NCI-H1930 (cell line): ENCODE results near the gene KLK11.

Experiments
- DNase-seq, 2 experiments: peaks; one replicate each; lab custom pipeline; 2025; lab: John Stamatoyannopoulos, UW

The KLK11 gene

GRCh38 chr19:51027873-51028272 is 1.5 kb upstream of the KLK11 start:
- no peak for DNase-seq

GRCh38 chr19:51027126-51027806 is 850 bp upstream of the KLK11 start:
- no peak for DNase-seq

DNA sequence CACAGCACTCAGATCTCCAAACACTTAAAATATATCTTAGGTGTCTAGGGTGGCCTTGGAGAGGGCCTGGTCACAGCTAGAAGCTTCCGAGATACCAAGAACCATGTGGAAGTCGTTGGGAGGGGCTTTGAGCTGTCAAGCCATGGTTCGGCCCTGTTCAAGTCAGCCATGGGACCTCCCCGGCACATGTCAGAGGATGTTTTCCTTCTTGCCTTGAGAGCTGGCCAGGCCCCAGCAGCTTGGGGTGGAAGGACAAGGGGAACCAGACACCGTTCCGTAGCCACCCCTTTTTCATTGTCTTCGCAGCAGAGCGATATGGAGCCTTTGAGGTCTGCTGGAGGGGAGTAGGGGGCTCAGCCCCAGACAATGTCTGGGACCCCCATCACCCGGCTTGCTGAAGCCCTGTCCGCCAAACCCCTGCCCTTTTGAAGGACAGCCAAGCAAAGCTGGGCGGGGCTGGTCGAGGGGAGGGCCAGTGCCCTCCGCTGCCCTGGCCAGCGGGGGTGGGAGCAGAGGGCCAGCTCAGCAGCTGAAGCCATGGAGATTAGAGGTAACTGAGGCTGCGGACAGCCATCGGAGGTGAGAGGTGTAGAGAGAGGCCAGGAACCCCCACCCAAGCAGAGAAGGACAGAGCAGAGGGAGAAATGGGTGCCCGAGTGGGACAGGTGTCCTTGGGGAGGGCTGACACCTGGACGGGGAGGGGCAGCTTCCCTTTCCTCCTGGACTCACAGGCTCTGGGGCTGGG is 435 bp downstream of the KLK11 start:
- no peak for DNase-seq

DNA sequence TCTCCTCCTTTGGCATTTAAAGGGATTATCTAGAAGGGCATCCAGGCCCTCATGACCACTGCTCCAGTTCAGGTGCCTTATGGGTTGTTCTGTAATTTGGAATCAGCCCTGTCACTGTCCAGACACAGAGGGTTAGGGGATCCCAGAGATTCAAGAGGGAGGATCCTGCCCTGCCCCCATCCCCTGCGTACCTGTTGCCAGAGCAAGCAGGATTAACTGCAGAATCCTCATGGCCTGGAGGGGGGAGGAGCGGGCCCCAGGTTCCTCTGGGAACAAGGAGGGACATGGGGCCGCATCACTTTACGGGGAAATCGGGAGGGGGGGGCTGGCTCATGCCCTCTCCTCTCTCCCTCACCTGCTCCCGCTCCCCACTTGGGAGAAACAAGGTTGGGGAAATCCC is 1.0 kb downstream of the KLK11 start:
- DNase-seq, result no peak

DNA sequence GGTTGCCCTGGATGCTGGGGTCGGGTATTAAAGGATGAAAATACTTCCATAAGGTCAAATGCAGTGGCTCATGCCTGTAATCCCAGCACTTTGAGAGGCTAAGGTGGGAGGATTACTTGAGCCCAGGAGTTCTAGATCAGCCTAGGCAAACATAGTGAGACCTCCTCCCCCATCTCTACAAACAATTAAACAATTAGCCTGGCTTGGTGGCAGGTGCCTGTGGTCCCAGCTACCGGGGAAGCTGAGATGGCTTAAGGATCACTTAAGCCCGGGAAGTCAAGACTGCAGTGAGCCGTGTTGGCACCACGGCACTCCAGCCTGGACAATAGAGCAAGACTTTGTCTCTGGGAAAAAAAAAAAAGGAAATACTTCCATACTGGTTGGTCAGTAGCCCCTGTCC is 1.5 kb downstream of the KLK11 start:
- DNase-seq, result no peak

DNA sequence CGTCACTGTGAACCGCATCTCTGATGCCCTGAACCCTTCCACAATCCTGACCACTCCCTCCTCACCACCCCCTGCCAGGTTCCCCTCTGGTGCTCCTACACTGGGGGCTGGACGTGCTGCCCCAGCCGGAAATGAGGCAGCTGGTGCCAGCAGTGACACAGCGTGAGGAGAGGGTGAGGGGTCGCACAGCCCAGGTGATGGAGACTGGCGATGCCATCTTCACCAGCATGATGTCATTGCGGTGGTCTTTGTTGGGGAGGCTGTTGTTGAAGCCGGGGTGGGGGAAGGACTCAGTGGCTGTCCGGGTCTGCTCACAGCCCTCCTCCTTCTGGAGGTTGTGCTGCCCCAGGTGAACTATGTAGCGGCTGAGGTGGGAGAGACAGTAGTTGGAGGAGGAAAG is 2.5 kb downstream of the KLK11 start:
- DNase-seq, result no peak

DNA sequence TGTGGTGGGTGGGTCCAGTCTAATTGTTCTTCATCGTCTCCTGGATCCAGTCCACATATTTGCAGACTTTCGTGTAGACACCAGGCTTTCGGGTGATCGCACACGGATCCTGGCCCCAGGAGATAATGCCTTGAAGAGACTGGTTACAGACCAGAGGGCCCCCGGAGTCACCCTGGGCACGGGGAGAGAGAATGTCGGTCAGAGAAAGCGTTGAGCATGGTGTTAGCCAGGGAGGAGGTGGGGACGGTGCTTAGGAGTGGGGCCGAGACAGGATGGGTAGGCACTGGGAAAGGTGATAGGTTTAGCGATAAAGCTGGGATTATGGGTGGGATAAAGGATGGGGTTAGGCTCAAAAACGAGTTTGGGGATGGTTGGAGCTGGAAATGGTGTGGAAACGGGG is 3.9 kb downstream of the KLK11 start:
- no peak for DNase-seq

GRCh38 chr19:51020988-51021651 is 5.3 kb downstream of the KLK11 start:
- peak; percentile 12 to 60 for DNase-seq

DNA sequence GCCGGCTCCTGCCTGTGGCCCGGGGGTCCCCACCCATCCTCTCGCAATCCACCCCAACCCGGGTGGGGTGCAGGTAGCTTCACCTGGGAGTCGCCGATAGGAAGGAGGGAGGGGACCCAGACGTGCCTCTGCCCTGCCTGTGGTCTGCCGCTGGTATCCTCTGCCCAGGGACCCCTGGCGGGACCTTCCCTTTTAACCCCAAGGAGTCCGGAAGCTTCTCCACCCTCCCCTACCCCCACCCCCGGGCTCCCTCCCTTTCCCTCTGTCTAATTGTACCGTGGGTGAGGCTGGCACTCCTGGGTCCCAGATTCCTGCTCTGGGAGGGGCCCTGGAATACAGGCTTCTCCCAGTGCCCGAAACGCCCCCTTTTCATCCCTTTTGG is 6.9 kb downstream of the KLK11 start, which contains the start of gene KLK10:
Gene KLK10, minus strand, starts transcription at position 166 of the 382 bp plus-strand sequence. CDS start 579 bp downstream, outside the sequence.
- no peak for DNase-seq

- peak in 1 of 2 experiments; percentile 27 for DNase-seq
Observed at GRCh38 chr19:51018745-51019543, 7.5 kb downstream of the KLK11 start.

DNA sequence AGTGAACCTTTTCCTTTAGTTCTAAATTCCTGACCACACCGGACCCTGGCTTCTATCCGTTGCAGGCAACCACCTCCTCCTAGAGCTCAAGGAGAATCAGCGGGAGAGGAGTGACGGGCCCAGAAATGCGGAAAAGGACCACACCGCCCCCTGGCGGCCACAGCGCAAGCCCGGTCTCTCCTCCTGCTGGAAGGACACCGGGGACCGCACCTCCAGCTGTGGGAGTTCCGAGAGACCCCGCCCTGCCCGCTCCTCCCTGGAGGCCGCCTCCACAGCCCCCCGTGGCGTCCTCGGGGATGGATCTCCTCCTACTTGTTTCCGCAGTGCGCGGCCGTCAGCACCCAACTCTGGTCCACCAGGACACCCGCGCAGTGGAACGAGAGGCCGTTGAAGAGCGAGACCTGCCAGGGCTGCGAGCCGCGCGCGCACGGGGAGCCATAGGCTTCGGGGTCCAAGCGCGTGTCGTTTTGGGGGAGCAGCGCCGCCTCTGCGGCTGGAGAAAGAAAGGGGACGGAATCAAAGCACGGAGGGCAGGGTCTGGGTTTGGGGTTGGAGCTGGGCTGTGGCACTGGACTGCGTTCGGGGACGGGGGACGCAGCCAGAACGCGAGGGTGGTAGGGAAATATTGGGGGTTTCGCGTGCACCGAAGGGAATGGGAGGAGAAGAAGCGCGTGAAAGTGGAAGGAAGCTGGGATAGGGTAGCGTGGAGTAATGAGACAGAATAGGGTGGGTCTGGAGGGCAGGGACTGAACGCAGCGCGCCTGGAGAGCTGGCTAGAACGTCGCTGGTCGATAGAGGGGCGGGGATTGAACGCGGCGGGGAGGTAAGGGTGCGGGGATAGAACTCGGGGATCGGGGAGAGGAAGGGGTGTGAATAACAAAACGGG is 9.4 kb downstream of the KLK11 start:
- DNase-seq, result peak; percentile 58 to 61

DNA sequence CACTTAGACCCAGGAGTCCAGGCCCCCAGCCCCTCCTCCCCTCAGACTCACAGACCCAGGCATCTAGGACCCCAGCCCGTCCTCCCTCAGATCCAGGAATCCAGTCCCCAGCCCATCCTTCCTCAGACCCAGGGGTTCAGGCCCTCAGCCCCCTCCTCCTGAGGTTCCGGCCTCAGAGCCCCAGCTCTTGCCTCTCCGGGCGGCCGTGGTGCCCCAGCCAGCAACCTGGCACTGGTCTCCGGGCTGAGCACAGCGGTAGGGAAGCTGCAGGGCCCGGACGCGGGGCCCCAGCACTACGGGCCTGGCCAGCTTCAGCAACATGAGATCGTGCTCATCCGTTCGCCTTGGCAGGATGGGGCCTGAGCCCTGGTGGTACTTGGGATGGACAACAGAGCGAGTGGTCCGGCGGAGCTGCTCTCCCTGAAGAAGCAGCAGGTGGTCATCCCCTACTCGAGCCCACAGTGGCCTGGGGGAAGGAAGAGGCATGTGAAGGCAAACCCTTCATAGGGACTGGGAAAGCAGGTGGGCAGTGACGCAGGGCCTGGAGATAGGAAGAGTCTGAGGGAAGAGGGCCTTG is 10.6 kb downstream of the KLK11 start:
- no peak for DNase-seq

DNA sequence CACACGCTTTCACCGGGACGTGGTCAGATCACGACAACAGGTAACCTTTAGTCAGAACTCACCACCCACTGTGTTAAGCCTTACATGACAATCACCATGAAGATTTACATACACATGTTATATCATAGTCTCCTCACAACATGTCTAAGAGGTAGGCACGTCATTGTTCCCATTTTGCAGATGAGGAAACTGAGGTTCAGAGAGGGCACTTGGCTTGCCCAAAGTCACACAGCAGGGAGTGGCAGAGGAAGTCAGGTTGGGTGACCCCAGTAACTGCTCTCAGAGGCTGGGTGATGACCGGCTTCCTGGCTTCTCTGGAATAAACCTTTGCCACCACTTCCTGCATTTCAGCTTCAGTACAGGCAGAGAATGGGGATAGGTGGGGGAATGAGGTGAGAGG is 12.2 kb downstream of the KLK11 start:
- DNase-seq, result no peak

GRCh38 chr19:51012661-51013190 is 13.7 kb downstream of the KLK11 start:
- no peak for DNase-seq

GRCh38 chr19:51010066-51010795 is 16.2 kb downstream of the KLK11 start:
- no peak for DNase-seq

- DNase-seq, result no peak
Observed at GRCh38 chr19:51009061-51009891, 17.1 kb downstream of the KLK11 start.

DNA sequence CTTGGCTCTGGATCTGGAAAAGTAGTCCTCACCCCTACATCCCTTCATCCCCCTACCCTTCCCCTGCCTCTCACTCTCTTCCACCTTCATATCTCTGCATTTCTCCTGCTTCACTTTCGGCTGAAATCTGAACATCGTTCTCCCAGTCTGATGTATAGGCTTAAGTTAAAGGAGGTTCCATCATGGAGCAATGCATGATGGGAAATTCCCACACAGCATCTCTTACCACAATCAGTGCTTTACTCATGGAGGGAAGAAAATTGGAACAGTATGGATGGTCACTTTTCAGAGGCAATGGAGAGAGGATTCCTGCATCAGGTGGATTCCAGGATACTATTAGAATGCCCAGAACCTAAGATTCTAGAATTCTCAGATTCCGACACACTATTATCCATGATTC is 18.9 kb downstream of the KLK11 start:
- DNase-seq, result no peak

DNA sequence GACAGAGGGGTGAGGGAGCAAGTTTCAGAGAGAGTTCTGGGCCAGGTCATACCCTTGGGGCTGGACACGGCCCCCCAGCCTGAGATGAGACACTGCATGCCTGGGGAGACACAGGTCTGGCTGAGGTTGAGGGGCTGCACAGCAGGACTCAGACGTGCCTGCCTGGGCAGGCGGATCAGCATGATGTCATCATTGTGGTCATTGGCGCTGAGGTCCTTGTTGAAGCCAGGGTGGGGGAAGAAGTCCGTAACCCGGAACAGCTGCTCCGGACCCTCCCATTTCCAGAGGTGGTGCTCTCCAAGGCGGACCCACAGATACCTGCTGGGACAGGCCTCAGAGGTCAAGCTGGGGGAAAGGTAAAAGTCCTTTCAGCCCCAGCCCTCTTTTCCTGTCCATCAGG is 20.0 kb downstream of the KLK11 start:
- no peak for DNase-seq

- DNase-seq, result no peak
Observed at GRCh38 chr19:51005248-51005647, 21.2 kb downstream of the KLK11 start.
